Breast epithelium (tissue), 4 donors: Measurements from ENCODE around the gene FLACC1. TPM values are rescaled to one million over a fixed set of nuclear protein-coding genes. Genes with fewer than 3 reads are reported as not detected.
"Not testable (repeated sequence)": the region's sequence is repeated elsewhere in the genome, so short reads cannot be mapped to it uniquely, and the experiment has no call there.

Experiments
- DNase-seq, 2 donors: peaks; one replicate each; pipeline ENCODE4 v3.0.0-alpha.2; 2019; ENCODE audit warnings: low spot score in 2 of 2
- H3K27ac ChIP-seq, 2 donors: fragments of 200-600 bp; sonication (generic) in 1 of 2; one replicate each; pipeline ENCODE4 v1.5.1; 2016 to 2019; ENCODE audit warnings: mild to moderate bottlenecking in 1 of 2
- H3K27me3 ChIP-seq, 2 donors: fragments of 200-600 bp; sonication (generic) in 1 of 2; one replicate each; pipeline versions ENCODE4 v1.5.1 to v1.6.0; 2017 to 2019; ENCODE audit warnings: control low read depth in 1 of 2, mild to moderate bottlenecking in 1 of 2
- H3K36me3 ChIP-seq: fragments of 200-600 bp; one replicate; pipeline ENCODE4 v1.5.1; 2019
- H3K4me1 ChIP-seq, 2 donors: fragments of 200-600 bp; sonication (generic); one replicate each; pipeline ENCODE4 v1.5.1; 2016 to 2019; ENCODE audit warnings: control low read depth in 1 of 2
- H3K4me3 ChIP-seq, 3 donors: fragments of 200-600 bp; sonication (generic); 1 replicate in 2 of 3; 2 replicates in 1 of 3; pipeline ENCODE4 v1.5.1; 2016 to 2019; ENCODE audit warnings: mild to moderate bottlenecking in 3 of 3, moderate library complexity in 2 of 3
- H3K9me3 ChIP-seq, 2 donors: fragments of 200-600 bp; sonication (generic) in 1 of 2; one replicate each; pipeline ENCODE4 v1.5.1; 2016 to 2019; ENCODE audit warnings: control low read depth in 1 of 2
- POLR2A ChIP-seq: fragments of 450-650 bp; IDR thresholded peaks from one replicate; pipeline ENCODE4 v1.6.1; 2016; ENCODE audit warnings: antibody characterized with exemption, mild to moderate bottlenecking, moderate library complexity
- POLR2AphosphoS5 ChIP-seq, 3 donors: sonication (generic); formaldehyde crosslinking; IDR thresholded peaks; one replicate each; pipeline ENCODE4 v1.6.1; 2017; ENCODE audit warnings: antibody characterized with exemption in 3 of 3
- intact Hi-C: fragments of 100-400 bp; cut with DNase I; formaldehyde crosslinking; loops from one replicate; pipeline ENCODE4 v1.15.1; 2023; ENCODE audit warnings: low total_unique reads
- total RNA-seq, 3 donors: library from RNA; depleted of rRNA; stranded (reverse); fragments of >200 nt; gene quantifications; one replicate each; pipeline ENCODE4 v1.1.0, GENCODE V29; 2016
- TF ChIP-seq, protein P1 (sequence below), 3 donors: fragments of 450-650 bp; IDR thresholded peaks; one replicate each; pipeline ENCODE4 v1.5.1; 2016 to 2017; ENCODE audit warnings: antibody characterized with exemption in 3 of 3, mild to moderate bottlenecking in 3 of 3, moderate library complexity in 3 of 3

FLACC1 gene
- total RNA-seq, 3 donors from 2014 or later, result 1.2 to 2.9 (median 1.6) TPM

GRCh38 chr2:201378496-201379397 is 21.6 kb upstream of the FLACC1 start:
- Histone ChIP-seq H3K4me1 (no peaks in the 10 kb centered on the region), H3K9me3 (no peaks in the 10 kb centered on the region), H3K27ac (no peak overlapping the region), H3K27me3 (no peaks in the 10 kb centered on the region), H3K36me3 (peaks cover 5% of the 10 kb centered on the region), H3K4me3 (no peak overlapping the region)
- DNase-seq, result no peak
- intact Hi-C loops, result no loop called here
- TF ChIP-seq POLR2AphosphoS5 (IDR thresholded peaks at IDR 0.05) (no peak), POLR2A (no peak)
- TF ChIP-seq, protein P1, sequence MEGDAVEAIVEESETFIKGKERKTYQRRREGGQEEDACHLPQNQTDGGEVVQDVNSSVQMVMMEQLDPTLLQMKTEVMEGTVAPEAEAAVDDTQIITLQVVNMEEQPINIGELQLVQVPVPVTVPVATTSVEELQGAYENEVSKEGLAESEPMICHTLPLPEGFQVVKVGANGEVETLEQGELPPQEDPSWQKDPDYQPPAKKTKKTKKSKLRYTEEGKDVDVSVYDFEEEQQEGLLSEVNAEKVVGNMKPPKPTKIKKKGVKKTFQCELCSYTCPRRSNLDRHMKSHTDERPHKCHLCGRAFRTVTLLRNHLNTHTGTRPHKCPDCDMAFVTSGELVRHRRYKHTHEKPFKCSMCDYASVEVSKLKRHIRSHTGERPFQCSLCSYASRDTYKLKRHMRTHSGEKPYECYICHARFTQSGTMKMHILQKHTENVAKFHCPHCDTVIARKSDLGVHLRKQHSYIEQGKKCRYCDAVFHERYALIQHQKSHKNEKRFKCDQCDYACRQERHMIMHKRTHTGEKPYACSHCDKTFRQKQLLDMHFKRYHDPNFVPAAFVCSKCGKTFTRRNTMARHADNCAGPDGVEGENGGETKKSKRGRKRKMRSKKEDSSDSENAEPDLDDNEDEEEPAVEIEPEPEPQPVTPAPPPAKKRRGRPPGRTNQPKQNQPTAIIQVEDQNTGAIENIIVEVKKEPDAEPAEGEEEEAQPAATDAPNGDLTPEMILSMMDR (IDR thresholded peaks at IDR 0.05), result no peak

DNA sequence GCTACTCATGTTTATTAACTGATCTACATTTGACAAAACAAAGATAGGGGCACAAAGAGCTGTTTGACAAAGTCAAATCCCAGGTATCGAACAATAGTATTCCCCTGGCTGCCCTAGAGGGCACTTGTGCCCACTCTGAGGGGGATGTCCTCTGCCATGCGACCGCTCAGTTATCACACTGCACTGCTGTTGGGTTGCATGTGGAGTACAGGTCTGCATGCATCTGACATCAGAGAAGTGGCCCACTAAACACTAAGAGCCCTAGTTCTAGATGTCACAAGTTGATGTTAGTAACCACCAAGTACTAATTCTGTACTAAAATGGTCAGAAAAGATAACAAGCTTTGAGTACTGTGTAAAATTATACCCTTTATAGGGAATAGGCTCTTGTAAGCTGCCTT is 20.1 kb upstream of the FLACC1 start:
- intact Hi-C loops, result no loop called here

GRCh38 chr2:201369775-201370174 is 12.6 kb upstream of the FLACC1 start:
- no peak for DNase-seq
- TF ChIP-seq POLR2AphosphoS5 (IDR thresholded peaks at IDR 0.05) (no peak), POLR2A (no peak)
- TF ChIP-seq, protein P1 (IDR thresholded peaks at IDR 0.05), result no peak
- intact Hi-C loops, result no loop called here
- Histone ChIP-seq H3K4me1 (no peaks in the 10 kb centered on the region), H3K27me3 (no peaks in the 10 kb centered on the region), H3K9me3 (peaks cover 10 to 15% of the 10 kb centered on the region in 2 donors), H3K36me3 (no peaks in the 10 kb centered on the region), H3K27ac (no peak overlapping the region), H3K4me3 (no peak overlapping the region)

More for the DNA sequence above, 20.1 kb upstream of the FLACC1 start:
- Histone ChIP-seq H3K27me3 (no peaks in the 10 kb centered on the region), H3K36me3 (peaks cover 5% of the 10 kb centered on the region), H3K4me3 (no peak overlapping the region), H3K27ac (no peak overlapping the region), H3K9me3 (no peaks in the 10 kb centered on the region), H3K4me1 (no peaks in the 10 kb centered on the region)
- no peak for DNase-seq
- no peak for TF ChIP-seq POLR2A
- no peak for TF ChIP-seq POLR2AphosphoS5 (IDR thresholded peaks at IDR 0.05)
- TF ChIP-seq, protein P1 (IDR thresholded peaks at IDR 0.05), result no peak

GRCh38 chr2:201369318-201369717 is 12.2 kb upstream of the FLACC1 start:
- intact Hi-C loops, H3K27me3 ChIP-seq, H3K4me1 ChIP-seq, H3K36me3 ChIP-seq, H3K4me3 ChIP-seq, DNase-seq, H3K27ac ChIP-seq: not testable (repeated sequence)
- peaks cover 10 to 15% of the 10 kb centered on the region in 2 donors for H3K9me3 ChIP-seq

DNA sequence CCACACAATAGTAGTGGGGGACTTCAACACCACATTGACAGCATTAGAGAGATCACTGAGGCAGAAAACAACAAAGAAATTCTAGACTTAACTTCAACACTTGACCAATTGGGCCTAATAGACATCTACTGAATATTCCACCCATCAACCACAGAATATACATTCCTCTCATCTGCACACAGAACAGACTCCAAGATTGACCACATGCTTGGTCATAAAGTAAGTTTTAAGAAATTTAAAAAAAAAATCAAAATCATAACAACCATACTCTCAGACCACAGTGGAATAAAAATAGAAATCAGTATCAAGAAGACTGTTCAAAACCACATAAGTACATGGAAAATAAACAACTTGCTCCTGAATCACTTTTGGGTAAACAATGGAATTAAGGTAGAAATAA is 9.0 kb upstream of the FLACC1 start:
- Histone ChIP-seq H3K36me3 (no peaks in the 10 kb centered on the region), H3K9me3 (peaks cover 10 to 15% of the 10 kb centered on the region in 2 donors), H3K4me1 (no peaks in the 10 kb centered on the region), H3K27me3 (no peaks in the 10 kb centered on the region), H3K4me3 (no peak overlapping the region), H3K27ac (no peak overlapping the region)
- intact Hi-C loops, result no loop called here
- no peak for DNase-seq
- TF ChIP-seq, protein P1 (IDR thresholded peaks at IDR 0.05), result no peak
- TF ChIP-seq POLR2A (no peak), POLR2AphosphoS5 (IDR thresholded peaks at IDR 0.05) (no peak)
